GM15510 (cell line): ENCODE measurements around the gene CFAP58.

ENCODE experiments used
- POLR2A ChIP-seq: IDR thresholded peaks from 3 replicates; pipeline ENCODE4 v1.6.1; 2011; ENCODE audit warnings: borderline replicate concordance; ENCODE audit not compliant: insufficient read length; ENCODE audit errors: extremely low read depth

The CFAP58 gene

DNA sequence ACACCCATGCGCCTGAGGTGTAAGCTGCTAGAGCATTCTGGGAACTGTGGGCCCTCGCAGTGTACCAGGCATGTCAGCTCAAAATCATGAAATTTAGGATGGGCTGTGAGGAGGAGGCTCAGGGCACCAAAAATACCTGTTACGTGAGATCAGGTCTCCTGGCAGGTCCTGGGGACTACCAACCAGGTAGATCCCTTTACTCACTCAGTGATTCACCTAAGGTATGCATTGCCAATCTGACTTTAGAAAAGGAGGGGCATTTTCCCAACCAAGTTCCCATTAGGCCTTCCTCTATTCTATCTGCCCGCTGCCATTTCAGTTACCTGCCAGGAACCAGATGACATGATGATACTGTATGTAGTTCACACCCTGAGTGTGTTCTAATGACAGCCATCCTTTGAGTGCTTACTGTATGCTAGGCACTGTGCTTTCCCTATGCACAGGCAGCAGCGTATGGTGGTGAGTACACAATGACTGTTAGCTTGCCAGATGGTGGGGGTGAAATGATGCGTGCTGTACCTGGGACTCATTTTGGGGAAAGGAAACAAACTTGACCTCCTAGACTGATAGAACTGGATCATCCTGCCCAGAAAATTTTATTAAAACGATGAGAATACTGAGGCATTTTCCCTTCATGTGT is 62.0 kb downstream of the CFAP58 start:
- no peak for TF ChIP-seq POLR2A

DNA sequence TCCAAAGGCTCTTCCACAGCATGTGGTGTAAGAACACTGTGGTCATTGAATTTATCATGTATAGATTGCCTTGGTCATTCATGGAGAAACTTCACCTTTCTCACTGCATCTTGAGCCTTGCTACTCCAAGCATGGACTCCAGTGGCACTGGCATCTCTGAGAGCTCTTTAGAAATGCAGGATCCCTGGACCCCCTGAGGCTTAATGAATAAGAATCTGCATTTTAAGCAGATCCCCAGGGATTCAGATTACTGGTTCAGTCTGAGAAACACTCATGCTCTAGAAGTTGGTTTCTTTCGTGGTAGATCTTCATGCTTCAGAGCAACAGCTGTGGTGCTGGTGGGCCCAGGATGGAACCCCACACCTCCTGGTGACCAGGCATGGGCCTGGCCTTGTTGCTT is 63.2 kb downstream of the CFAP58 start:
- TF ChIP-seq POLR2A: no peak

- TF ChIP-seq POLR2A: no peak
Measured at GRCh38 chr10:104417637-104418292, 64.1 kb downstream of the CFAP58 start.

- TF ChIP-seq POLR2A: no peak
Measured at GRCh38 chr10:104424719-104425118, 71.1 kb downstream of the CFAP58 start.

GRCh38 chr10:104427989-104428388 is 74.4 kb downstream of the CFAP58 start:
- TF ChIP-seq POLR2A: no peak

DNA sequence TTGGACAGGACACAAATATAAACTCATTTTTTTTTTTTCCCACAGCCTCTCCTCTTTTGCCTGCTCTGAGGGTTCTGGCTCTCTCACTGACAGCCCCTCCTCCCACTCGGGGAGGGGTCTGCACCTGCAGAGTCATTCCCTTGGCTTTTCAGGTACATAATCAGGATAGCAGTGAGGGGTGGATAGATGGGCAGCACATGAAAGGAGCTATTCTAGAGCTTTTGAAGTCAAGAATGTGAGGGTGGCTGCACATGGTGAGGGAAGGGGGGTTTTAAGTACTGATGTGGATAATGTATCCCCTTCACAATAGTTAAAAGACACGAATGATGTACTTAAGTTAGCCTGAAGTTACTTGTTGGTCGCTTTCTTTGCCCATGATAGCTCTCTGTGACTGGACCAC is 76.2 kb downstream of the CFAP58 start:
- no peak for TF ChIP-seq POLR2A

GRCh38 chr10:104430360-104430759 is 76.7 kb downstream of the CFAP58 start:
- TF ChIP-seq POLR2A: no peak

DNA sequence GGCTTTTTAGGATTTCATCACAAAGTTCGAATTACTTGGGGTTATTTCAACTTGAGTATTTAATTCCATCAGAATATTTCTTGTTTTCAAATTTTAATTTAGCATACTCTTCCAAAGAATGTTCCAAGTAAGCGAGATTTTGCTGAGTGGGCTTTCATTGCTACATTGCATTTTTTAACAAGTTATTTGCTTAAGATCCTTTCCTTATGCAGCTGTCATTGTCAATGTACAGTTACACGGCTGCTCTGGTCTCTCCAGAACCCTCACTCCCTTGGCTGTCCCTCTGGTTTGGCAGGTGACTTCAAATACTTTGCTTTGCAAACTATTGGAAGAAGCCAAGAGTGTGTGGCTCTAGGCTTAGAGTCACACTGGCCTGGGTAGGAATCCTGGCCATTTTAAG is 80.0 kb downstream of the CFAP58 start:
- no peak for TF ChIP-seq POLR2A

DNA sequence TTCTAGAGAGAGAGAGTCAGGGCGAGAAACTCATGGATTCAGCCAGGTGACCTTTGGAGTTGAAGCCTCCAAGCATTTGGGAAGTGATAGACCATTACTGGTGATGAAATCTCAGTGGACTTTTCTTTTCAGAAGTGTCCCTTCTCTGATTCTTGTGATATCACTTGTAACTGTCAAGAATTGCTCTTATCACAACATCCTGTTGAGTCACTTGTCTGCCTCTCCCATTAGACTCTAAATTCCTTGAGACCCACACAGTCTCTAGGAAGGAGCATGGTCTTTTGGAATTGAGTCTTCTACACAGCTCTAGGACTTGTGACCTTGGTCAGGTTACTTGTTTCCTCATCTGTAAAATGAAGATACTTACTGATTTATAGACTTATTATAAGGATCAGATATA is 81.0 kb downstream of the CFAP58 start:
- no peak for TF ChIP-seq POLR2A

GRCh38 chr10:104435822-104436221 is 82.2 kb downstream of the CFAP58 start:
- TF ChIP-seq POLR2A: no peak

- no peak for TF ChIP-seq POLR2A
Measured at GRCh38 chr10:104437226-104437625, 83.6 kb downstream of the CFAP58 start.

- no peak for TF ChIP-seq POLR2A
Measured at GRCh38 chr10:104440221-104440620, 86.6 kb downstream of the CFAP58 start.

DNA sequence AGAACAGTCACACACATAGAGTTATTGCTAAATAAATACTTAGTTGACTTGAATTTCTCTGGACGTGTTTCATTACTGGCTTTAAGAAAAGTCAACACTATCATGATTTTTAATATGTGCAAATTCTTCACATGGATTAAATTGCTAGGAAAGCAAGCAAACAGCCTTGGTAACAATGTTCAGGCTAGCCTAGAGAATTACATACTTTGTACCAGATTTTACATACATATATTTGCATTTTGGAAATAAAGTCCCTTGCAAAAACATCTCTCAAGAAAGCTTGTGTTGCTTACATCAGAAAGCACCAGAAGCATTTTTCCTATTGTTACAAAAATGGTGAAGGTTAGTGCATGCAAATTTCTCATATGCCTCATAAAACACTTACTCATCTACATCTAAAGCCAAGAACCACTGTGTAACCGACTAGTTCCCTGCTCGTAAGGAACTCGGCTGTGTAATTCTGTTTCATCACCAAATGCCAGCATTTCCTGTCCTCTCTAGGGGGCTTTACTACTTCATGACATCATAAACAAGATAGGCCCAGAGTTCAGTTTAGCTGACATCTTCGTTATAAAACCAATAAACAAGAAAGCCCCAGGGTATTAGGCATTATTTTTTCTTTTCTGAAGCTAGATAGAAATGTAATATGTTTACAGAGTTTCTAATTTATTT is 87.8 kb downstream of the CFAP58 start:
- TF ChIP-seq POLR2A: no peak

DNA sequence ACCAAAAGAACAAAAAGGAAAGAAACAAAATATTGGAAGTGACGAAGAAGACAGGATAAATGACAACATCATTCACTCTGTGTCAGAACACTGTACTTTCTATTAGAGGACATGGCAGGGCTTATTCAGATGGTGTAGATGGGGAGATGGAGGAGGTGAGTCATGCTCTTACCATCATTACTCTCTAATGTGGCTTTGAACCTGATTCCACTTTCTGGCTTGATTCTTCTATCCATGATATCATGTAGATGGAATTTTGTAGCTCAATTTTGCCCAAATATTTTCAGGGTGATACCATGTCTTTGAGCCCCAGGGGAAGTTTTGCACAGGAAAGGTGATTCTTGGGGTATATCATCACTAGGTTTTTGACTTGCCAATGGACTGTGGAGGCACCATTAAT is 91.7 kb downstream of the CFAP58 start:
- no peak for TF ChIP-seq POLR2A

- TF ChIP-seq POLR2A: no peak
Measured at GRCh38 chr10:104446151-104446550, 92.5 kb downstream of the CFAP58 start.

- TF ChIP-seq POLR2A: no peak
Measured at GRCh38 chr10:104447331-104447730, 93.7 kb downstream of the CFAP58 start.

GRCh38 chr10:104447906-104448305 is 94.3 kb downstream of the CFAP58 start:
- no peak for TF ChIP-seq POLR2A

- no peak for TF ChIP-seq POLR2A
Measured at GRCh38 chr10:104449391-104449790, 95.8 kb downstream of the CFAP58 start.
